Measurements from ENCODE around the gene CFAP157. TPM values are rescaled to one million over a fixed set of nuclear protein-coding genes. Genes with fewer than 3 reads are reported as not detected.
A peak's percentile ranks its signal among the peaks of the same experiment; 100 is the strongest.

CFAP157 gene
- total RNA-seq, 2 experiments from 2014 or later, result not detected

DNA sequence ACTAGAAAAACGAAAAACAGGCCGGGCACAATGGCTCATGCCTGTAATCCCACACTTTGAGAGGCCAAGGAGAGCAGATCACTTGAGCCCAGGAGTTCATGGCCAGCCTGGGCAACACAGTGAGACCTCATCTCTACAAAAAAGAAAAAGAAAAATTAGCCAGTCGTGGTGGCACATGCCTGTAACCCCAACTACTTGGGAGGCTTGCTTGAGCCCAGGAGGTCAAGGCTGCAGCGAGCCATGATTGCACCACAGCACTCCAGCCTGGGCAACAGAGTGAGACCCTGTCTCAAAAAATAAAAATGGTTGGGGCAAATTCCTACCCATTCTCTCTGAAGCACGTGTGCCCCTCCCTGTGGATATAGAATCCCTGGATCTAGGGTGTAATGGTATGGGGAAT lies 8.4 kb upstream of the CFAP157 start:
- Mint-ChIP-seq H3K4me3 (no peak overlapping the region), H3K36me3 (ENCODE audit: low read depth) (no peaks in the 10 kb centered on the region), H3K4me1 (peaks cover 15% of the 10 kb centered on the region), H3K9me3 (no peaks in the 10 kb centered on the region), H3K27ac (no peak overlapping the region), H3K27me3 (no peaks in the 10 kb centered on the region)
- CTCF ChIA-PET, result interaction anchor here (0.8 to 1.0 kb wide), 2 partner anchors 18 to 36 kb away, joined by 4 to 5 read pairs; partner anchors contain the start of genes TOR2A and TTC16
- no peak for DNase-seq
- POLR2A ChIA-PET, result interaction anchor here (1.0 to 1.3 kb wide), 2 partner anchors 14 to 15 kb away, joined by 3 read pairs; no protein-coding TSS in a partner anchor

DNA sequence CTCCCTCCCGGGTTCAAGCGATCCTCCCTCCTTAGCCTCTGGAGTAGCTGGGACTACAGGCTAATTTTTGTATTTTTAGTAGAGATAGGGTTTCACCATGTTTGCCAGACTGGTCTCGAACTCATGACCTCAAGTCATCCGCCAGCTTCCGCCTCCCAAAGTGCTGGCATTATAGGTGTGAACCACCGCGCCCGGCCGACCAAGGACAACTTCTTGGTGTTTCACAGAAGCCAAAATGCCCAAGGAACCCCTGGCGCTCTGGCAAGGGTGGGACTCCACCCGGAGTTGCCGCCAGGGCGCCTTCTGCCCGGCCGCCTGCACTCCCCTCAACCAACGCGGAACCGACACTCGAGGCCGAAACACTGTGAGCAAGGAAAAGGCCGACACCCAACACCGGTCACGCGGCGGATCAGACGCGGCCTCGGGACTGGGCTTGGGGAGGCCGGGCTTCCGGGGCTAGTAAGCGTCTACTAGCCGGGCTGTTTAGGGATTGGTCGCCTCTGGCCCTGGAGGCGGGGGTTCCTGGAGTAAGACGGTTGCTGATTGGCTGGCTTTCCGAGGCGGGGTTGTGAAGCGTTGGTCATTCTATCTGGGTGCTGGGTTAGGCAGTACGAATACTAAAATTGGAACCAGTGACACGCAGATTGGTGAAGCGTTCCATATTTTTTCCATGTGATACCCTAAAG lies 7.7 kb upstream of the CFAP157 start:
- no peaks in the 10 kb centered on the region for H3K9me3 Mint-ChIP-seq
- no peaks in the 10 kb centered on the region for H3K36me3 Mint-ChIP-seq (ENCODE audit: low read depth)
- ChIA-PET CTCF (interaction anchor here (0.8 kb wide), 1 partner anchor 17 kb away, joined by 5 read pairs; the partner anchor contains the start of gene TTC16), POLR2A (no interaction called here)
- H3K27me3 Mint-ChIP-seq, result no peaks in the 10 kb centered on the region
- peak overlapping the region; percentile 31 for H3K27ac Mint-ChIP-seq
- H3K4me3 Mint-ChIP-seq, result peak overlapping the region; percentile 59
- H3K4me1 Mint-ChIP-seq, result peaks cover 15% of the 10 kb centered on the region
- peak; percentile 90 for DNase-seq

GRCh38 chr9:127700140-127700539 lies 6.6 kb upstream of the CFAP157 start:
- Mint-ChIP-seq H3K36me3 (ENCODE audit: low read depth) (no peaks in the 10 kb centered on the region), H3K9me3 (no peaks in the 10 kb centered on the region), H3K27me3 (no peaks in the 10 kb centered on the region), H3K4me1 (peaks cover 15% of the 10 kb centered on the region), H3K27ac (peak overlapping the region; percentile 9), H3K4me3 (peak overlapping the region; percentile 22)
- ChIA-PET POLR2A (interaction anchor here (1.2 to 1.5 kb wide), 2 partner anchors 16 to 144 kb away, joined by 3 read pairs; partner anchors contain the start of gene TTC16), CTCF (no interaction called here)
- no peak for DNase-seq

DNA sequence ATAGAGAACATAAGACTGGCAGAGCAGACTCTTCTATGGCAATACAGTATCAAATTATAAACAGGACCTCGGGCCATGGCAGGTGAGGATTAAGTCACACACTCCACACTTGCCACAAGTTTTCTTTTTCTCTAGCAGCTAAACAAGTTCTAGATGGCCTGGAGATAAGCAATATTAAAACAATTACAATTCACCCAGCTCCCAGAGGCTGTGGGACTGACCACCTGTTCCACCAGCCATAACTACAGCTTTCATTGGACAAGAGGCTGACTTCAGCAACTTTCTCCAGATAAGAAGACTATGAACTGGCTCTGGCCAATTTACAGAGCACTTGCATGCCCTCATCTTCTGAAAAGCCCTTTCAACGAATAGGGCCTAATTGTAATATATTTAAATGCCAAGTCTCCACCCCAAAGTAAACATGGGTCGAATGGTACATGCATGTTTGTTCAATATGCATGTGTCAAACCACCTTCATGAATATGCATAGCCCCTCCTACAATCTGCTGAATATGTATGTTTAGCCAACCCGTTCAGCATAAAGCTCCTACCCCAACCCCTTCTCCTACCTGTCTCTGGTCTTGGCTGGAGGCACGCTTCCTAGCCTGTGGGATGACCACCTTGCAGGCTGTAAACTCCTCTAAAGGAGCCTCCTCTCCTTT lies 6.1 kb upstream of the CFAP157 start:
- Mint-ChIP-seq H3K27ac (no peak overlapping the region), H3K36me3 (ENCODE audit: low read depth) (no peaks in the 10 kb centered on the region), H3K4me3 (no peak overlapping the region), H3K9me3 (no peaks in the 10 kb centered on the region), H3K4me1 (peaks cover 15% of the 10 kb centered on the region), H3K27me3 (no peaks in the 10 kb centered on the region)
- ChIA-PET POLR2A (interaction anchor here (1.2 to 1.5 kb wide), 2 partner anchors 16 to 145 kb away, joined by 3 read pairs; partner anchors contain the start of gene TTC16), CTCF (no interaction called here)
- no peak for DNase-seq

DNA sequence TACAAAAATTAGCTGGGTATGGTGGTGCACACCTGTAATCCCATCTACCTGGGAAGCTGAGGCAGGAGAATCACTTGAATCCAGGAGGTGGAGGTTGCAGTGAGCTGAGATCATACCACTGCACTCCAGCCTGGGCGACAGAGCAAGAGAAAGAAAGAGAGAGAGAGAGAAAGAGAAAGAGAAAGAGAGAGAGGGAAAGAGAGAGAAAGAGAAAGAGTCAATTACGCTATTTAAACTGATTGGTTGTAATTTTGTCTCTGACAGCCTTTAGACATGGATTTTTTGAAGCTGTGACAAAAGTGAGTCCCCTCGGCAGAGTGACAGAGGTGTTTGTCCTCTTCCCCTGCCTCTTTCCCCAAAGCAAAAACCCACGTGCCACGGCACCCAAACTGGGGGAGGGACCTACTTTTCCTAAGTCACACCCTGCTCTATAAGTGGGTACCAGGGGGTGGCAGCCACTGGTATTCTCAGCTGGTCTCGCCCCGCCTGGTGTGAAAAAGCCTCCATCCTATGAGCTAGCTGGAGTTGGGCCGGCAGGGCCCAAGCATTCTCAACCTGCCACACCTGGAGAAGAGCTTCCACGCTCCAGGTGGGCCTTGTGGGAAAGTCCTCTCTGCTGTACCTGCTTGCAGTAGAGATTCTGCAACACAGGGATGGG lies 3.4 kb upstream of the CFAP157 start:
- ChIA-PET POLR2A (interaction anchor here (4.1 kb wide), 1 partner anchor 12 kb away, joined by 15 read pairs; the partner anchor contains the start of genes PTRH1 and TTC16), CTCF (interaction anchor here (1.8 kb wide), 1 partner anchor 31 kb away, joined by 9 read pairs; the partner anchor contains the start of gene TOR2A)
- Mint-ChIP-seq H3K27me3 (no peaks in the 10 kb centered on the region), H3K4me1 (peaks cover 24% of the 10 kb centered on the region), H3K9me3 (no peaks in the 10 kb centered on the region), H3K36me3 (ENCODE audit: low read depth) (no peaks in the 10 kb centered on the region), H3K27ac (no peak overlapping the region), H3K4me3 (no peak overlapping the region)
- no peak for DNase-seq

- no peaks in the 10 kb centered on the region for H3K9me3 Mint-ChIP-seq
- H3K4me1 Mint-ChIP-seq, result peaks cover 16% of the 10 kb centered on the region
- no peak overlapping the region for H3K4me3 Mint-ChIP-seq
- ChIA-PET CTCF (interaction anchor here (1.3 kb wide), 1 partner anchor 9 kb away, joined by 3 read pairs; the partner anchor contains the start of gene PTRH1), POLR2A (interaction anchor here (1.1 to 4.1 kb wide), 2 partner anchors 10 to 29 kb away, joined by 3 to 15 read pairs; partner anchors contain the start of genes PTRH1, TOR2A and TTC16)
- peaks cover 3% of the 10 kb centered on the region for H3K36me3 Mint-ChIP-seq (ENCODE audit: low read depth)
- DNase-seq, result no peak
- H3K27ac Mint-ChIP-seq, result no peak overlapping the region
- no peaks in the 10 kb centered on the region for H3K27me3 Mint-ChIP-seq
These were observed 1.0 kb upstream of the CFAP157 start for GRCh38 chr9:127705577-127706379.

- peak; percentile 73 for DNase-seq
- Mint-ChIP-seq H3K27me3 (no peaks in the 10 kb centered on the region), H3K9me3 (no peaks in the 10 kb centered on the region), H3K36me3 (ENCODE audit: low read depth) (peaks cover 5% of the 10 kb centered on the region), H3K27ac (peak overlapping the region; percentile 24), H3K4me3 (no peak overlapping the region), H3K4me1 (peaks cover 27% of the 10 kb centered on the region)
- POLR2A ChIA-PET, result interaction anchor here (1.9 kb wide), 1 partner anchor 27 kb away, joined by 5 read pairs; the partner anchor contains the start of gene TOR2A
- CTCF ChIA-PET, result interaction anchor here (1.0 to 5.3 kb wide), 3 partner anchors 12 to 182 kb away, joined by 3 to 22 read pairs (median 3); partner anchors contain the start of gene TOR2A
These were observed 978 bp downstream of the CFAP157 start for GRCh38 chr9:127707766-127708165.

GRCh38 chr9:127708952-127709587 lies 2.3 kb downstream of the CFAP157 start:
- no peak for DNase-seq
- Mint-ChIP-seq H3K4me3 (no peak overlapping the region), H3K4me1 (peaks cover 29% of the 10 kb centered on the region), H3K27me3 (no peaks in the 10 kb centered on the region), H3K27ac (no peak overlapping the region), H3K9me3 (no peaks in the 10 kb centered on the region), H3K36me3 (ENCODE audit: low read depth) (peaks cover 5% of the 10 kb centered on the region)
- POLR2A ChIA-PET, result no interaction called here
- CTCF ChIA-PET, result interaction anchor here (5.3 kb wide), 1 partner anchor 25 kb away, joined by 22 read pairs; the partner anchor contains the start of gene TOR2A

- Mint-ChIP-seq H3K4me3 (no peak overlapping the region), H3K27ac (no peak overlapping the region), H3K9me3 (no peaks in the 10 kb centered on the region), H3K27me3 (no peaks in the 10 kb centered on the region), H3K36me3 (ENCODE audit: low read depth) (peaks cover 5% of the 10 kb centered on the region), H3K4me1 (peaks cover 33% of the 10 kb centered on the region)
- ChIA-PET CTCF (interaction anchor here (5.3 kb wide), 1 partner anchor 24 kb away, joined by 22 read pairs; the partner anchor contains the start of gene TOR2A), POLR2A (no interaction called here)
- DNase-seq, result no peak
These were observed 3.5 kb downstream of the CFAP157 start for GRCh38 chr9:127710204-127710783.

DNA sequence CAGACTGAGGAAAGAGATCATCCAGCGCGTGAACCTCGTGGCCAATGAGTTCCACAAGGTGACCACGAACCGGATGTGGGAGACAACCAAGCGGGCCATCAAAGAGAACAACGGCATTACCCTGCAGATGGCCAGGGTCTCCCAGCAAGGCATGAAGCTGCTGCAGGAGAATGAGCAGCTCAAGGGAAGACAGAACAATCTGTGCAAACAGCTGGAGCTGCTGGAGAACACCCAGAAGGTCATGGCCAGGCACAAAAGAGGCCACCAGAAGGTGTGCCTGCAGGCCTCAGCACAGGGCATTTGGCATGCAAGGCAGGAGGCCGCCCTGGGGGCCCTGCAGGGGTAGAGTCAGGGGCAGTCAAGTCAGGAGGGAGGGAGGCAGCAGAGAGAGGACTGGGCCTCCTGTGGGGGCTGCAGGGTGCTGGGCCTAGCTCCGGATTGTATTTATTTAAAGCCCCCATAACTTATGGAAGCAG lies 4.5 kb downstream of the CFAP157 start:
- CTCF ChIA-PET, result interaction anchor here (0.6 to 5.3 kb wide), 2 partner anchors 23 to 121 kb away, joined by 3 to 22 read pairs; partner anchors contain the start of gene TOR2A
- H3K4me1 Mint-ChIP-seq, result peaks cover 41% of the 10 kb centered on the region
- peaks cover 5% of the 10 kb centered on the region for H3K36me3 Mint-ChIP-seq (ENCODE audit: low read depth)
- H3K27ac Mint-ChIP-seq, result no peak overlapping the region
- H3K4me3 Mint-ChIP-seq, result no peak overlapping the region
- no peaks in the 10 kb centered on the region for H3K27me3 Mint-ChIP-seq
- peak; percentile 43 for DNase-seq
- H3K9me3 Mint-ChIP-seq, result no peaks in the 10 kb centered on the region
- POLR2A ChIA-PET, result no interaction called here

GRCh38 chr9:127711831-127712274 lies 5.1 kb downstream of the CFAP157 start:
- DNase-seq, result no peak
- Mint-ChIP-seq H3K36me3 (ENCODE audit: low read depth) (peaks cover 5% of the 10 kb centered on the region), H3K4me1 (peaks cover 41% of the 10 kb centered on the region), H3K9me3 (no peaks in the 10 kb centered on the region), H3K27me3 (no peaks in the 10 kb centered on the region), H3K27ac (no peak overlapping the region), H3K4me3 (no peak overlapping the region)
- CTCF ChIA-PET, result no interaction called here
- POLR2A ChIA-PET, result interaction anchor here (0.6 kb wide), 1 partner anchor 14 kb away, joined by 3 read pairs; no protein-coding TSS in a partner anchor

Measured in activated CD4-positive, alpha-beta memory T cell treated with anti-CD3 and anti-CD28 coated beads, Interleukin-2, amount 10 ng/mL, durations not matched to agents 7 days and 5 days (primary cell).